Measurements from ENCODE around the gene TMEM11. TPM values are rescaled to one million over a fixed set of nuclear protein-coding genes. Genes with fewer than 3 reads are reported as not detected.

Gene TMEM11
- total RNA-seq, 1 donor, result 21.6 TPM

DNA sequence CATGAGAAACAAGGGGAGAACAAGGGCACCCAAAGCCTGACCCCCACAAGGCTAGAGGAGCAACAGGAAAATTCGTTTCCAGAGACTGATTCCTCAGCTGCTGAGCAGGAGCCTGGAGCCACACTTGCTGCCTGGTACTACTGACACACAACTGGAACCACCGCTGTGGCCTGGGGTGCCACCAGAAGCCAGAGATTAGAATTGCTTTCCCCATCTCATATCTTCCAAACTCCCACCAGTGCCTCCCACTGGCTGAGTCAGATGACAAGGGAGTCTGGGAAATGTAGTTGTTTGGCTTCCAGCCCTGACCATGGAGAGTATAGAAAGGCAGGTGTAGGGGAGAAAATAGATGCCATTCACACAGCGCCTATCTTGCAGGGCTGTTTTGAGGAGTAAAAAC lies 4.1 kb upstream of the TMEM11 start:
- TF ChIP-seq, protein P1, sequence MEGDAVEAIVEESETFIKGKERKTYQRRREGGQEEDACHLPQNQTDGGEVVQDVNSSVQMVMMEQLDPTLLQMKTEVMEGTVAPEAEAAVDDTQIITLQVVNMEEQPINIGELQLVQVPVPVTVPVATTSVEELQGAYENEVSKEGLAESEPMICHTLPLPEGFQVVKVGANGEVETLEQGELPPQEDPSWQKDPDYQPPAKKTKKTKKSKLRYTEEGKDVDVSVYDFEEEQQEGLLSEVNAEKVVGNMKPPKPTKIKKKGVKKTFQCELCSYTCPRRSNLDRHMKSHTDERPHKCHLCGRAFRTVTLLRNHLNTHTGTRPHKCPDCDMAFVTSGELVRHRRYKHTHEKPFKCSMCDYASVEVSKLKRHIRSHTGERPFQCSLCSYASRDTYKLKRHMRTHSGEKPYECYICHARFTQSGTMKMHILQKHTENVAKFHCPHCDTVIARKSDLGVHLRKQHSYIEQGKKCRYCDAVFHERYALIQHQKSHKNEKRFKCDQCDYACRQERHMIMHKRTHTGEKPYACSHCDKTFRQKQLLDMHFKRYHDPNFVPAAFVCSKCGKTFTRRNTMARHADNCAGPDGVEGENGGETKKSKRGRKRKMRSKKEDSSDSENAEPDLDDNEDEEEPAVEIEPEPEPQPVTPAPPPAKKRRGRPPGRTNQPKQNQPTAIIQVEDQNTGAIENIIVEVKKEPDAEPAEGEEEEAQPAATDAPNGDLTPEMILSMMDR (IDR thresholded peaks at IDR 0.05; ENCODE audit: insufficient read depth, low read depth, low read length), result no peak
- no peak overlapping the region for H3K4me3 ChIP-seq (ENCODE audit: low read depth, low read length)
- DNase-seq (ENCODE audit: low read depth), result no peak

DNA sequence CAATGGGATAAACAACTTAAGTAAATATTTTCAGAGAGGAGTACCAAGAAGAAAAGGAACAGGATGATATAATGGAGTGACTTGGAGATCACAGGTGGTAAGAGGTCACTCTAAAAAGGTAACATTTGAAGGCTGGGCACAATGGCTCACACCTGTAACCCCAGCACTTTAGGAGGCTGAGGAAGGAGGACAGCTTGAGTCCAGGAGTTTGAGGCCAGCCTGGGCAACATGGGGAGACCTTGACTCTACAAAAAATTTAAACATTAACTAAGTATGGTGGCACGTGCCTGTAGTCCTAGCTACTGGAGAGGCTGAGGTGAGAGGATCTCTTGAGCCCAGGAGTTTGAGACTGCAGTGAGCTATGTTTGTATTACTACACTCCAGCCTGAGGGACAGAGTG lies 3.4 kb upstream of the TMEM11 start:
- TF ChIP-seq, protein P1 (IDR thresholded peaks at IDR 0.05; ENCODE audit: insufficient read depth, low read depth, low read length), result no peak
- no peak overlapping the region for H3K4me3 ChIP-seq (ENCODE audit: low read depth, low read length)
- no peak for DNase-seq (ENCODE audit: low read depth)

DNA sequence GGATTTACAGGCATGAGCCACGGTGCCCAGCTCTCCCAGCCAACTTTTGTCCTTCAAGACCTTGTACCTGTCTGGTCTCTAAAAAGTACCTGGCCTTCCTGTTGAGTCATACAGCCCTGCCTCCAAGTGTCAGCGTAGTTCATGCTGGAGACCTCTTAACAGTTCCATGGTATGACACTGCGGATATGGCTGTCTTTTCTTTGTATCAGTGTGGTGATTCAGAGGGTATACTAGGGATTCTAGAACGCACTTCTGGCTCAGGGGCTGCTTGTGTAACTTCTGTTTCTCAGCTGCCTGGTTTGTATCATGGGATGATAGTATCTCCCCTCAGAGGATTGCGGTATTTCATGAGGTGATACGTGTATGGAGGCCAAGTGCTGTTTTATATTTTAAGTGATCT lies 2.0 kb upstream of the TMEM11 start:
- TF ChIP-seq, protein P1 (IDR thresholded peaks at IDR 0.05; ENCODE audit: insufficient read depth, low read depth, low read length), result no peak
- peak; percentile 88 for DNase-seq (ENCODE audit: low read depth)
- no peak overlapping the region for H3K4me3 ChIP-seq (ENCODE audit: low read depth, low read length)

DNA sequence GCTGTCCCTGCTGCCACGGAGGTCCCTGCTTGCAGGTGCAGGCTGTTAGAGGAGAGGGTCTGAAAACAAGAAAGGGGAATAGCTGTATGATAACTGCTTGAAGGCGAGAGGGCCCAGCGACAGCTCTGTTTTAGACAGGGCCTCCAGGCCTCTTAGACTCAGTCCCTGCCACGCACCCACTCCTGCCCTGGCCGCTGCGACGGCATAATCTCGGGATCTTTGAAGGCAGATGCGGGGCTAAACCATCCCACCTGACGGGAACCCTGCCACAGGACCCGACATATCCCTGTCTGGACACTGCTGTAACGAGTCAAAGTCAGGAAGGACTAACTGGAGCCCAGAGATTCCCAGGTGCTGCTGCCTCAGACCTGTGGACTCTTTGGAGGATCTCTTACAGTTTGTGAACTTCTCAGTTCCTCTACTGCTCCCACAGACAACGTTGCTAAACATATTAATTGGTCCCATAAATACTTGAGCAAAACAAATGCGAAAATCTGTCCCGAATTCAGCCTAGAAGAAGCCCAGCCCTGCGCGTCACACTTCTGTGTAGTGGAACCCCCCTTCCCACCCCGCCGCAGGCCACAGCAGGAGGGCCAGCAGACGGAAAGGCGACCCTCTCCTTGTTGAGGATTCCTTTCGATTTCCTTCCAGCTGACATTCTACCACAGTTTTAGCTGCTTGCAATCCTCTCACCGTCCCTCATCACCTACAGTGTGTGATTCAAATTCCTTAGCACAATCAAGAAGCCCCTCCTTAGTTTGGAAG lies 998 bp upstream of the TMEM11 start:
- peak; percentile 54 for DNase-seq (ENCODE audit: low read depth)
- H3K4me3 ChIP-seq (ENCODE audit: low read depth, low read length), result peak overlapping the region; percentile 95

DNA sequence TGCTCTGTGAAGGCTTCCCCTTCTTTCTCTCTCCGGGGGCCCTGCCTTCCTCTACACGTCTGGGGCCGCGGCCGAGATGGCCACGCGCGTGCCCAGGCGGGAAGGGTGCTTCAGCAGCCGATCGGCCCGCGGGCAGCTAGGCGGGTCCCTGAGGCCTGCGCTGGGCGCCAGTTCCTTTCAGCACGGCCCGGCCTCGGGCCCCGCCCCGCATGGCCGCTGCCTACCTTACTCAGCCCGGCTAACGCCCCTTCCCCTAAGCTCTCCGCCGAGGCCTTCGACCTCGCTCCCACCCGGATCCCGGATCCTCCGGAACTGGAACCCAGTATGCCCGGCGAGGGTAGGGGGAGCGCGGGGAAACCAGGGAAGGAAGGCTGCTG lies 335 bp downstream of the TMEM11 start:
- DNase-seq (ENCODE audit: low read depth), result peak; percentile 52
- peak overlapping the region; percentile 95 for H3K4me3 ChIP-seq (ENCODE audit: low read depth, low read length)
- TF ChIP-seq, protein P1 (IDR thresholded peaks at IDR 0.05; ENCODE audit: insufficient read depth, low read depth, low read length), result no peak

More for the DNA sequence above, 998 bp upstream of the TMEM11 start:
- TF ChIP-seq, protein P1 (IDR thresholded peaks at IDR 0.05; ENCODE audit: insufficient read depth, low read depth, low read length), result no peak

DNA sequence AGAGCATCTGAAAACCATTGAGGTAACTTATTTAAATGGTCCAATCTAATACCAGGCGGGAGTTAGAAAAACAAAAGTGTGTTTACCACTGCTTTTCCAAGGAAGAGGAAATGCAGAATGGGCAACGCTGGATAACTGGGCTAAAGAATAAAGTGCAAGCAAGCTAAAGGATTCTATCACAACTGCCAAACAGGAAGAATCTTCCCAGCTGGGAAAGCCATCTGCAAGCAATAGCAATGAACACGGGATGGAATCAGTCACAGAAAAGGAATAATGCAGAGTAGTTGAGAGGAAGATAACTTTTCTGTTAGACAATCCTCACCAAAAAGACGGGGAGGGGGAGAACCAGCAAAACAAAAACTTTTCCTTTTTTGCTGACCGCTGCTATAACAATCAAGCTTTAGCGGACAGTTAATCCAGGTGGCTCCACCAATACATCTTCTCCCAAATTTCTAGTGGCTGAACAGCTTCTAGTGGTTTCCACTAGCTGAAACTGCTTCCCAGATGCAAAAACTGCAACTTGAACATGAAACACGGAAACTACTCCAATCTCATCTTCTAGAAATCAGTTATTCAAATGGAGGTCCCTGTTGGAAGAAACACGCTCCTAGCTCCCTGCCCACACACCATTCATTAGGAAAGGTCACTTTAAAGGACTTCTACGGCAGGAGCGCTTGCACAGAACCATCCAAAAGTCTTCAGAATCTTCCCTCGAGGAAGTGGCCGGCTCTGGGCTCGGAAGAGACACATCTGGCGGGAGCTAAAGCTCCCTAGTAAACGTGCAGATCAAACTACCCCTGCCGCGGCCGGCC lies 929 bp downstream of the TMEM11 start:
- peak overlapping the region; percentile 95 for H3K4me3 ChIP-seq (ENCODE audit: low read depth, low read length)
- TF ChIP-seq, protein P1 (IDR thresholded peaks at IDR 0.05; ENCODE audit: insufficient read depth, low read depth, low read length), result no peak
- DNase-seq (ENCODE audit: low read depth), result no peak

All from fibroblast of villous mesenchyme (primary cell).